GM21390 (cell line): ENCODE data around the gene PGR.

Experiments
- ATAC-seq: cut with Tn5 transposase; IDR thresholded peaks from one replicate; pipeline ENCODE4 v1.9.1; 2021; ENCODE audit not compliant: unreplicated experiment

PGR gene

DNA sequence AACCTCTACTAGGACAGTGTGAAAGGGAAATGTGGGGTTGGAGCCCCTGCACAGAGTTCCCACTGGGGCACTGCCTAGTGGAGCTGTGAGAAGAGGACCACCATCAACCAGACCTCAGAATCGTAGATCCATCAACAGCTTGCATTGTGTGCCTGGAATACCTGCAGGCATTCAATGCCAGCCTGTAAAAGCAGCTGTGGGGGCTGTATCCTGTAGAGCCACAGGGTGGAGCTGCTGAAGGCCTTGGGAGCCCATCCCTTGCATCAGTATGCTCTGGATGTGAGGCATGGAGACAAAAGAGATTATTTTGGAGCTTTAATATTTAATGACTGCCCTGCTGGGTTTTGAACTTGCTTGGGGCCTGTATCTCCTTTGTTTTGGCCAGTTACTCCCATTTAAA, 46.3 kb downstream of the PGR start:
- no peak for ATAC-seq

GRCh38 chr11:101082813-101083212, 46.8 kb downstream of the PGR start:
- ATAC-seq, result no peak

DNA sequence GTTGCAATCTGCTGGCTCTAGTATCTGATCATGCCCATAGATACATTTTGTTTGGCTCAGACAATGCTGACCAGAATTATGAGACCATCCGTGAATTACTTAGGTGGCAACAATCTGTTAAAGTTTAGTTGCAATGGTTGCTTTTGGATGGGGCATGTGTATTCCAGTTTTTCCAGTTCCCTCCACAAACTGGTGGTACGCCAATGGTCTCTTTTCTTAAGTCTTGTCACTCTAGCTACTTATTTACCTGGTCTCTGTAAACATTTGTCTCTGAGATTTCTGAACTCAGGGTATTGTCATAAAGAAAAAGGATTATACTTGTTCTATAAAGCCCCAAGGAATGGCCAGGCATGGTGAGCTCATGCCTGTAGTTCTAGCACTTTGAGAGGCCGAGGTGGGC, 65.9 kb downstream of the PGR start:
- ATAC-seq, result no peak

GRCh38 chr11:101061606-101062005, 68.0 kb downstream of the PGR start:
- no peak for ATAC-seq

DNA sequence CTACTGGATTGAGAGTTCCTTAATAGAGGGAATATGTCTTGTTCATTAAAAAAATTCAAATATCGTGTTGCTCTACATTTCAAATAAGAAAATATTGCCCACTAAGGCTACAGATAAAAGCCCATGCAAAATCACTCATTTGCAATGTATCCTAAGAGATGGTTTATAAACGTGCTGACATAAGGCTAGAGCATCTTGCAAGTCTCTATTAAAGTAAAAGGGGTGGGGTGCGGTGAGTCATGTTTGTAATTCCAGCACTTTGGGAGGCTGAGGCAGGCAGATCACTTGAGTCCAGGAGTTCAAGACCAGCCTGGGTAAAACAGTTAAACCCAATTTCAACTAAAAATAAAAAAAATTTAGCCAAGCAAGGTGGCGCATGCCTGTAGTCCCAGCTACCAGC, 70.3 kb downstream of the PGR start:
- ATAC-seq, result no peak

GRCh38 chr11:101053492-101053891, 76.1 kb downstream of the PGR start:
- no peak for ATAC-seq

- ATAC-seq, result no peak
Measured at GRCh38 chr11:101051677-101052076, 77.9 kb downstream of the PGR start.

DNA sequence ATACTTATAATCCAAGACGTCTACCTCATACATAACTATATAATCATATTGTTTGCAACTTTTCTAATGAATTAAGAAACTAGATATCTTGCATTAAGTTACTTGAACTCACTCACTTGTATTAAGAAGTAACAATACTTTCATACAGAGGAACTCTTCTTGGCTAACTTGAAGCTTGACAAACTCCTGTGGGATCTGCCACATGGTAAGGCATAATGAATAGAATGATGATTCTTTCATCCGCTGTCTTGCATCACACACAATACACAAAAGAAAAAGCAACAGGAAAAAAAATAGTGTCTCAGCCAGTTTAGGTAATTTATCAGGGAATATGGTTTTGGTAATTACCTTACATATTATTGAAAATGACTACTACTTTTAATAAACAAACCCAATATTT, 79.8 kb downstream of the PGR start:
- ATAC-seq, result no peak

GRCh38 chr11:101049123-101049522, 80.5 kb downstream of the PGR start:
- no peak for ATAC-seq

- ATAC-seq, result no peak
Measured at GRCh38 chr11:101048479-101048878, 81.1 kb downstream of the PGR start.

GRCh38 chr11:101046947-101047346, 82.7 kb downstream of the PGR start:
- no peak for ATAC-seq

GRCh38 chr11:101045415-101045814, 84.2 kb downstream of the PGR start:
- ATAC-seq, result no peak

GRCh38 chr11:101043940-101044339, 85.7 kb downstream of the PGR start:
- no peak for ATAC-seq

GRCh38 chr11:101035872-101036271, 93.7 kb downstream of the PGR start:
- ATAC-seq, result no peak

DNA sequence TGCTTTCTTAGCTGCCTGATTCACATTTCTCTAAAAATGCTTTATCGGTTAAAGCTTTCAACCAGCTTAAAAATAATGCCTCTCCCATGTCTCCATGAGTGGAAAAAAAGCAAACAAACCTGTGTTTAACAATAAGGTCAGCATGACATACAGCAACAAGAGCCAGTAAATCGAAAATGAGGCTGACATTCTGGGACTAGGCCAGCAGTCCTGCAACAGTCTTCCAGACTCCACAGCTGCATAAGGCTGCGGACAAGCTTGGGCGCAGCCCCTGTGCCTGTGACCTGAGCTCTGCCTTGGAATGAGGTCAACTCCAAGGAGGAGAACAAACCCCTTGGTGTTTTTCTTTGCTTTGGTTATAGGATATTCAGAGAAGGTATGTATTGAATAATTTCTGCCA, 95.5 kb downstream of the PGR start:
- no peak for ATAC-seq

GRCh38 chr11:101032991-101033390, 96.6 kb downstream of the PGR start:
- no peak for ATAC-seq

DNA sequence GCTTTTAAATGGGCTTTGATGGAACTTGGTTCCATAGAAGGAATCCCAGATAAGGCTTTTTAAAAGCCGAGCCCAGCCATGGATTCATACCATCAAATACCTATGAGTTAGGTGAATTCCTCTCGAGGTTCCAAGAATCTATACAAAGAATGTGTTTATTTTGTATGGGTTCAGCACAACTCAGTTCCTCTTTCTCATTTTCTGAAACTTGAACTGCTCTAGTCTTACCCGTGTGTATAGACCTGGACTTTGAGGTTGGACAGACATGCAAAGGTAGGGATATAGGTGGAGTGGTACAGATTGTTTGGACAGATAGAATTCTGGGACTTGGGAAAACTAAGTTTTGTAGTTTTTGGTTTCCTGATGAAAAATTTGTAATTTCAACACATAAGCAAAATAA, 97.9 kb downstream of the PGR start:
- ATAC-seq, result no peak

DNA sequence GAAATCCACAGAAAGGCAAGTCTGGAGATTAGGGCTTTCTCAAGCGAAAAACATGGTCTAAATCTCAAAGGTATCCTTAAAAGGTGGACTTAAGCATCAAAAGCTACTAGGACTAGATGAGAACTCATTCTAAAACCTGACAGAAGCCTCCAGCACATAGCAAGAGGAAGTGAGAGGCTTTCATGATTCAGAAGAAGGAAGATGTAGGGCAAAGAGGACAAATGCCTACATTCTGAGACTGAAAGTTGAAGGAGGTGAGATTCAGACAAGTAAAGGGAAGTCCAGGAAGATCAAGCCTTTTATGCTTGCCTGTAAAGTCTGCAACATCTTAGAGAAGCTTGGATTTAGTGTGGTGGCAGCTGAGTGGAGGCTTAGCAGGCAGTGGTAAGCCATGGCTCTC, 98.9 kb downstream of the PGR start:
- ATAC-seq, result peak; percentile 56

DNA sequence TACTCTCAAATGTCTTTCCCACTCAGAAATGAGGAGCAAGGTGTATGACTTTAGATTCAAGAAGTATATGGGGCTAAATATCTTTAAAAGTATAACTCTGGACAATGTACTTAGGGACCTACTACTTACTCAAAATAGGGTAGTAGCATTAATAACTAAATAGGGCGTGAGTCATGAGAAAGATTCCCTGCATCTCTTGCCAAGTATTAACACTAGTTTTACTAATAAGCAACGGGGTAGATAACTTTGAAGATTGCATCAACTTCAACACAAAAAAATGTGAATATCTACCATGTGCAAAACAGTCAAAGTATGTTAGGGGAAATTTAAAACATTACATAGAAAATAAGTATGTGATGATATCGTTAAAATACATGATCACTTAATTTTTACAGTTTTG, 99.6 kb downstream of the PGR start:
- ATAC-seq, result no peak

- no peak for ATAC-seq
Measured at GRCh38 chr11:101028644-101029043, 101.0 kb downstream of the PGR start.

DNA sequence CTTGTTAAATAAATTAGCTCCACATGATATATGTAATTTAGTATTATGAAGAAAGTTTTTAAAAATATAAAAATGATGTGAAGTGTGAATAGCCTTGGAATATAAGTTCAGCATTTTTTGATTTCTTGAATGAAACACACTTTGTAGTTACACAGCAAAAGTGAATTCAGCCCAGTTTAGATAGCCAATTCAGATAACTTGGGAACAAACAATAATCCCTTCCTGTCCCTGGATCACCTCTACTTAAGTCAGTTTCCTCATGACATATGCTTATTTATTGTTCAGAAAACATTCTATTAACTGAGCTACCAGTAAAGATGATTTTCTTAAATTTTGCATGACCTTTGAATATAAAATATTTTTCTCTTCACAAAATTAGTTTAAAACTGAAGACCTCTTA, 107.4 kb downstream of the PGR start:
- ATAC-seq, result no peak

GRCh38 chr11:101019870-101020269, 109.7 kb downstream of the PGR start:
- no peak for ATAC-seq

GRCh38 chr11:101014600-101015285, 114.9 kb downstream of the PGR start:
- ATAC-seq, result no peak
